Measurements from ENCODE around the gene PRKCI.

- TF ChIP-seq CTCF (IDR thresholded peaks at IDR 0.05) (no peak; the same call in 1 of the 2 replicates), POLR2AphosphoS5 (IDR thresholded peaks at IDR 0.05; ENCODE audit: low read depth, low read length) (peak; percentile 96), REST (IDR thresholded peaks at IDR 0.05; ENCODE audit: insufficient read depth in 1 of 2, low read depth in 2 of 2, low read length in 1 of 2) (no peak), TCF7L2 (IDR thresholded peaks at IDR 0.05; ENCODE audit: low read depth, low read length) (no peak), SIN3A (IDR thresholded peaks at IDR 0.05; ENCODE audit: borderline replicate concordance, insufficient read depth, low read depth, low read length) (peak; percentile 71; the same call in 1 of the 2 replicates)
These were observed 41.0 kb upstream of the PRKCI start, which contains the start of gene PHC3 for GRCh38 chr3:170180908-170181885.
